ENCODE results near the gene PLET1. TPM values are rescaled to one million over a fixed set of nuclear protein-coding genes. Genes with fewer than 3 reads are reported as not detected.

The PLET1 gene
- total RNA-seq, 1 donor from 2014 or later, result not detected

- H3K4me3 Mint-ChIP-seq (ENCODE audit: unreplicated experiment), result no peak overlapping the region
- no peak for DNase-seq
- H3K36me3 Mint-ChIP-seq (ENCODE audit: unreplicated experiment), result no peaks in the 10 kb centered on the region
- peaks cover 1% of the 10 kb centered on the region for H3K4me1 Mint-ChIP-seq (ENCODE audit: low read depth, unreplicated experiment)
- no peaks in the 10 kb centered on the region for H3K27me3 Mint-ChIP-seq (ENCODE audit: unreplicated experiment)
- no peak overlapping the region for H3K27ac Mint-ChIP-seq (ENCODE audit: unreplicated experiment)
- H3K9me3 Mint-ChIP-seq (ENCODE audit: unreplicated experiment), result peaks cover 2% of the 10 kb centered on the region
- no peak for TF ChIP-seq CTCF (IDR thresholded peaks at IDR 0.05; ENCODE audit: partially characterized antibody, unreplicated experiment)
These were observed 17.3 kb upstream of the PLET1 start for GRCh38 chr11:112277941-112278340.

GRCh38 chr11:112277029-112277428 lies 16.4 kb upstream of the PLET1 start:
- Mint-ChIP-seq H3K4me3 (ENCODE audit: unreplicated experiment) (no peak overlapping the region), H3K4me1 (ENCODE audit: low read depth, unreplicated experiment) (peaks cover 1% of the 10 kb centered on the region), H3K36me3 (ENCODE audit: unreplicated experiment) (no peaks in the 10 kb centered on the region), H3K27ac (ENCODE audit: unreplicated experiment) (no peak overlapping the region), H3K27me3 (ENCODE audit: unreplicated experiment) (no peaks in the 10 kb centered on the region), H3K9me3 (ENCODE audit: unreplicated experiment) (peaks cover 2% of the 10 kb centered on the region)
- no peak for DNase-seq
- TF ChIP-seq CTCF (IDR thresholded peaks at IDR 0.05; ENCODE audit: partially characterized antibody, unreplicated experiment), result no peak

- Mint-ChIP-seq H3K27ac (ENCODE audit: unreplicated experiment) (no peak overlapping the region), H3K36me3 (ENCODE audit: unreplicated experiment) (no peaks in the 10 kb centered on the region), H3K9me3 (ENCODE audit: unreplicated experiment) (no peaks in the 10 kb centered on the region), H3K27me3 (ENCODE audit: unreplicated experiment) (no peaks in the 10 kb centered on the region), H3K4me3 (ENCODE audit: unreplicated experiment) (no peak overlapping the region), H3K4me1 (ENCODE audit: low read depth, unreplicated experiment) (no peaks in the 10 kb centered on the region)
- no peak for TF ChIP-seq CTCF (IDR thresholded peaks at IDR 0.05; ENCODE audit: partially characterized antibody, unreplicated experiment)
- no peak for DNase-seq
These were observed 13.5 kb upstream of the PLET1 start for GRCh38 chr11:112274007-112274783.

GRCh38 chr11:112273066-112273465 lies 12.4 kb upstream of the PLET1 start:
- no peaks in the 10 kb centered on the region for H3K27me3 Mint-ChIP-seq (ENCODE audit: unreplicated experiment)
- no peak for DNase-seq
- no peak for TF ChIP-seq CTCF (IDR thresholded peaks at IDR 0.05; ENCODE audit: partially characterized antibody, unreplicated experiment)
- H3K9me3 Mint-ChIP-seq (ENCODE audit: unreplicated experiment), result no peaks in the 10 kb centered on the region
- no peaks in the 10 kb centered on the region for H3K4me1 Mint-ChIP-seq (ENCODE audit: low read depth, unreplicated experiment)
- no peak overlapping the region for H3K4me3 Mint-ChIP-seq (ENCODE audit: unreplicated experiment)
- H3K27ac Mint-ChIP-seq (ENCODE audit: unreplicated experiment), result no peak overlapping the region
- no peaks in the 10 kb centered on the region for H3K36me3 Mint-ChIP-seq (ENCODE audit: unreplicated experiment)

GRCh38 chr11:112271242-112271641 lies 10.6 kb upstream of the PLET1 start:
- H3K36me3 Mint-ChIP-seq (ENCODE audit: unreplicated experiment), result no peaks in the 10 kb centered on the region
- no peak overlapping the region for H3K27ac Mint-ChIP-seq (ENCODE audit: unreplicated experiment)
- no peak for DNase-seq
- no peaks in the 10 kb centered on the region for H3K4me1 Mint-ChIP-seq (ENCODE audit: low read depth, unreplicated experiment)
- TF ChIP-seq CTCF (IDR thresholded peaks at IDR 0.05; ENCODE audit: partially characterized antibody, unreplicated experiment), result no peak
- no peaks in the 10 kb centered on the region for H3K27me3 Mint-ChIP-seq (ENCODE audit: unreplicated experiment)
- H3K9me3 Mint-ChIP-seq (ENCODE audit: unreplicated experiment), result no peaks in the 10 kb centered on the region
- no peak overlapping the region for H3K4me3 Mint-ChIP-seq (ENCODE audit: unreplicated experiment)

Data from glutamatergic neuron (in vitro differentiated cells).